Measurements from ENCODE around the gene SLC25A39. TPM values are rescaled to one million over a fixed set of nuclear protein-coding genes. Genes with fewer than 3 reads are reported as not detected.

Gene SLC25A39
- total RNA-seq, 1 experiment from 2014 or later, result 199 TPM

DNA sequence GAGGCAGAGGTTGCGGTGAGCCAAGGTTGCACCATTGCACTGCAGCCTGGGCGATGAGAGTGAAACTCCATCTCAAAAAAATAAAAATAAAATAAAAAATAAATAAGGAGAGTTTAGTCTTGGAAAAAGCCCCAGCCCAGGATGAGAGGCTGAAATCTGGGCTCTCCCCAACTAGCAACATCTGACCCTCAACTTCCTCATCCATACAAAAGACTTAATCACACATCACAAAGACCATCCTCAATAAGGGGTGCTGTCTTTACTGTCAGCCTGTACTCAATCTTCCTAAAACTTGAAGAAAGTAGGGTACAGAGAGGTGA is 45.3 kb downstream of the SLC25A39 start:
- no peak for DNase-seq (ENCODE audit: low spot score)

DNA sequence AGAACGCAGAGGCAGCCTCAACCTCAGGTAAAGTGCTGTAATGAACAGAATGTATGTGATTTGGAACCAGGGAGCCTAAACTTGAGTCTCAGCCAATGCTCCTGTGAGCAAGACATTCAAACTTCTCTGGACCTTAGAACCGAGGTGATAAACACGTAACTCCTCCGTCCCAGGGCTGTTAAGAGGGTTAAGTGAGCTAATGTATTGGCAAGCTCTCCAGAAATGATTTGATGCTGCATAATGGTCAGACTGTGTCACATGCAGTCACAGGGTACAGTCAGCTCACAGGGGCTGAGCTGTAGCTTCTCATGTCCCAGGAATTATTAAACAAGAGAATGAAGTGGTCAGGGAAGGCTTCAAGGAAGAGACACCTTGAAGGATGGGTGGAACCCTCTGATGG is 46.6 kb downstream of the SLC25A39 start:
- DNase-seq (ENCODE audit: low spot score), result peak; percentile 24

DNA sequence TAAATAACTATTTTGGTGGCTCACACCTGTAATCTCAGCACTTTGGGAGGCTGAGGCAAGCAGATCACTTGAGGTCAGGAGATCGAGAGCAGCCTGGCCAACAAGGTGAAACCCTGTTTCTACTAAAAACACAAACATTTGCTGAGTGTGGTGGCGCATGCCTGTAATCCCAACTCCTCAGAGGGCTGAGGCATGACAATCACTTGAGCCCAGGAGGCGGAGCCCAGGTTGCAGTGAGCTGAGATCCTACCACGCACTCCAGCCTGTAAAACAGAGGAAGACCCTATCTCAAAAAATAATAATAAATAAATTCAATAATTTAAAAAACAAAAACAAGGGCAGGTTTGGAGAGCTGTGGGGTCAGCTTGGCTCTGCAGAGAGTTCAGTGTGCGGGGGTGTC is 51.0 kb downstream of the SLC25A39 start:
- no peak for DNase-seq (ENCODE audit: low spot score)

- no peak for DNase-seq (ENCODE audit: low spot score)
Observed at GRCh38 chr17:44272954-44273353, 51.7 kb downstream of the SLC25A39 start.

GRCh38 chr17:44272321-44272951 is 52.2 kb downstream of the SLC25A39 start:
- no peak for DNase-seq (ENCODE audit: low spot score)

Other genes with a start within 250 kb of the SLC25A39 start
- gene HDAC5, start 201.2 kb downstream of the SLC25A39 start, total RNA-seq (2014; rRNA removed; shearing (Covaris generic)), result 33.8 and 41.0 TPM in 2 replicates
- gene HROB, start 182.9 kb downstream of the SLC25A39 start, total RNA-seq (2014; rRNA removed; shearing (Covaris generic)), result 4.9 and 7.7 TPM in 2 replicates
- 0.29 TPM in 1 of 2 replicates, not detected in the other for gene ASB16, start 154.1 kb downstream of the SLC25A39 start, total RNA-seq (2014; rRNA removed; shearing (Covaris generic))
- gene TMUB2, start 137.9 kb downstream of the SLC25A39 start, total RNA-seq (2014; rRNA removed; shearing (Covaris generic)), result 32.9 and 33.7 TPM in 2 replicates
- 44.3 and 54.5 TPM in 2 replicates for gene ATXN7L3, start 124.9 kb downstream of the SLC25A39 start, total RNA-seq (2014; rRNA removed; shearing (Covaris generic))
- gene UBTF, start 105.1 kb downstream of the SLC25A39 start, total RNA-seq (2014; rRNA removed; shearing (Covaris generic)), result 67.4 and 75.3 TPM in 2 replicates
- gene SLC4A1, start 56.7 kb downstream of the SLC25A39 start, total RNA-seq (2014; rRNA removed; shearing (Covaris generic)), result not detected in 2 replicates
- gene RUNDC3A, start 16.2 kb downstream of the SLC25A39 start, total RNA-seq (2014; rRNA removed; shearing (Covaris generic)), result 0.86 TPM in 1 of 2 replicates, not detected in the other
- 285 and 293 TPM in 2 replicates for gene GRN, start 20.5 kb upstream of the SLC25A39 start, total RNA-seq (2014; rRNA removed; shearing (Covaris generic))
- gene FAM171A2, start 39.0 kb upstream of the SLC25A39 start, total RNA-seq (2014; rRNA removed; shearing (Covaris generic)), result 24.5 and 31.1 TPM in 2 replicates
- gene ITGA2B, start 64.8 kb upstream of the SLC25A39 start, total RNA-seq (2014; rRNA removed; shearing (Covaris generic)), result 0.05 and 0.36 TPM in 2 replicates
- gene GPATCH8, start 178.6 kb upstream of the SLC25A39 start, total RNA-seq (2014; rRNA removed; shearing (Covaris generic)), result 13.6 and 19.3 TPM in 2 replicates
- 18.2 and 24.4 TPM in 2 replicates for gene FZD2, start 232.7 kb upstream of the SLC25A39 start, total RNA-seq (2014; rRNA removed; shearing (Covaris generic))